ENCODE data around the gene SVBP. TPM values are rescaled to one million over a fixed set of nuclear protein-coding genes. Genes with fewer than 3 reads are reported as not detected.

The SVBP gene
- total and polyA plus RNA-seq, 2 donors (not counting 1 experiment from before 2014, with no cell fraction given), result 12.6 to 21.9 TPM

GRCh38 chr1:42851960-42852607 lies 34.9 kb upstream of the SVBP start:
- peaks cover 0 to 5% of the 10 kb centered on the region in 2 experiments for H3K36me3 ChIP-seq (replicated peaks in 1 of 2; ENCODE audit: control extremely low read depth in 1 of 2, control insufficient read depth in 1 of 2, extremely low read depth in 1 of 2, insufficient read depth in 2 of 2, low read length in 1 of 2)
- 100% methylated on average over 1 of the region's 2 CpGs for WGBS (ENCODE audit: insufficient coverage)
- ATAC-seq (ENCODE audit: low read depth) (peak; percentile 31), DNase-seq (peak; percentile 22)
- Mint-ChIP-seq H3K27me3 (no peaks in the 10 kb centered on the region), H3K4me1 (peaks cover 59% of the 10 kb centered on the region), H3K27ac (peak overlapping the region; percentile 75), H3K9me3 (ENCODE audit: insufficient read depth) (no peaks in the 10 kb centered on the region), H3K4me3 (peak overlapping the region; percentile 17)
- no peak overlapping the region for H3K4me3 ChIP-seq (ENCODE audit: control extremely low read depth in 1 of 5, extremely low read depth in 1 of 5, insufficient read depth in 1 of 5, low read depth in 2 of 5, low read length in 4 of 5)
- H4K20me1 ChIP-seq (ENCODE audit: control insufficient read depth, insufficient read depth, low read length, poor library complexity, severe bottlenecking), result no peaks in the 10 kb centered on the region
- ChIA-PET CTCF (interaction anchor here (1.2 kb wide), 1 partner anchor 61 kb away, joined by 3 read pairs; no protein-coding TSS in a partner anchor), POLR2A (no interaction called here)
- intact Hi-C loops (cut with micrococcal nuclease), result no loop called here
- H3K9ac ChIP-seq (ENCODE audit: low read length), result no peak overlapping the region
- H3K27me3 ChIP-seq (replicated peaks in 1 of 4; ENCODE audit: control extremely low read depth in 1 of 4, control insufficient read depth in 3 of 4, insufficient read depth in 4 of 4, low read length in 3 of 4), result no peaks in the 10 kb centered on the region
- no peak overlapping the region for H2AFZ ChIP-seq (ENCODE audit: insufficient read depth, low read depth, low read length, poor library complexity, severe bottlenecking)
- H3K27ac ChIP-seq (ENCODE audit: low read length in 2 of 2), result peak overlapping the region; percentile 35 to 76
- H3K79me2 ChIP-seq (ENCODE audit: control insufficient read depth, insufficient read depth, low read length), result peaks cover 6% of the 10 kb centered on the region
- H3K4me2 ChIP-seq (replicated peaks; ENCODE audit: low read depth, low read length, poor library complexity, severe bottlenecking), result peak overlapping the region; percentile 13
- H3K9me3 ChIP-seq (ENCODE audit: control extremely low read depth in 1 of 3, control insufficient read depth in 2 of 3, insufficient read depth in 1 of 3, low read length in 2 of 3), result peaks cover 0 to 10% (median 0%) of the 10 kb centered on the region in 3 donors
- no peak for TF ChIP-seq EZH2 (IDR thresholded peaks at IDR 0.05; ENCODE audit: borderline replicate concordance, insufficient read depth, low read depth, low read length, poor library complexity, severe bottlenecking)
- no peak for TF ChIP-seq CTCF (IDR thresholded peaks at IDR 0.05)
- H3K4me1 ChIP-seq (ENCODE audit: control insufficient read depth in 2 of 2, insufficient read depth in 2 of 2, low read length in 2 of 2), result peaks cover 20 to 35% of the 10 kb centered on the region in 2 donors

GRCh38 chr1:42851420-42851819 lies 34.2 kb upstream of the SVBP start:
- H3K27me3 Mint-ChIP-seq, result no peaks in the 10 kb centered on the region
- no peak overlapping the region for H3K4me3 ChIP-seq (ENCODE audit: control extremely low read depth in 1 of 5, extremely low read depth in 1 of 5, insufficient read depth in 1 of 5, low read depth in 2 of 5, low read length in 4 of 5)
- 74% methylated on average over 14 of the region's 15 CpGs for WGBS (ENCODE audit: insufficient coverage)
- ChIA-PET CTCF (interaction anchor here (1.2 kb wide), 1 partner anchor 61 kb away, joined by 3 read pairs; no protein-coding TSS in a partner anchor), POLR2A (interaction anchor here (0.6 kb wide), 1 partner anchor 108 kb away, joined by 3 read pairs; no protein-coding TSS in a partner anchor)
- H3K27ac Mint-ChIP-seq, result no peak overlapping the region
- peaks cover 12% of the 10 kb centered on the region for H3K79me2 ChIP-seq (ENCODE audit: control insufficient read depth, insufficient read depth, low read length)
- no peak overlapping the region for H3K9ac ChIP-seq (ENCODE audit: low read length)
- H3K9me3 ChIP-seq (ENCODE audit: control extremely low read depth in 1 of 3, control insufficient read depth in 2 of 3, insufficient read depth in 1 of 3, low read length in 2 of 3), result peaks cover 0 to 10% (median 0%) of the 10 kb centered on the region in 3 donors
- peaks cover 0 to 5% of the 10 kb centered on the region in 2 experiments for H3K36me3 ChIP-seq (replicated peaks in 1 of 2; ENCODE audit: control extremely low read depth in 1 of 2, control insufficient read depth in 1 of 2, extremely low read depth in 1 of 2, insufficient read depth in 2 of 2, low read length in 1 of 2)
- H3K27me3 ChIP-seq (replicated peaks in 1 of 4; ENCODE audit: control extremely low read depth in 1 of 4, control insufficient read depth in 3 of 4, insufficient read depth in 4 of 4, low read length in 3 of 4), result no peaks in the 10 kb centered on the region
- H3K4me2 ChIP-seq (replicated peaks; ENCODE audit: low read depth, low read length, poor library complexity, severe bottlenecking), result no peak overlapping the region
- no peaks in the 10 kb centered on the region for H3K9me3 Mint-ChIP-seq (ENCODE audit: insufficient read depth)
- H4K20me1 ChIP-seq (ENCODE audit: control insufficient read depth, insufficient read depth, low read length, poor library complexity, severe bottlenecking), result no peaks in the 10 kb centered on the region
- TF ChIP-seq EZH2 (IDR thresholded peaks at IDR 0.05; ENCODE audit: borderline replicate concordance, insufficient read depth, low read depth, low read length, poor library complexity, severe bottlenecking) (no peak), CTCF (IDR thresholded peaks at IDR 0.05) (no peak)
- ATAC-seq (ENCODE audit: low read depth) (no peak), DNase-seq (peak; percentile 28)
- intact Hi-C loops (cut with micrococcal nuclease), result no loop called here
- peaks cover 64% of the 10 kb centered on the region for H3K4me1 Mint-ChIP-seq
- H3K4me1 ChIP-seq (ENCODE audit: control insufficient read depth in 2 of 2, insufficient read depth in 2 of 2, low read length in 2 of 2), result peaks cover 22 to 39% of the 10 kb centered on the region in 2 donors
- peak overlapping the region in 1 of 2 donors; percentile 76 for H3K27ac ChIP-seq (ENCODE audit: low read length in 2 of 2)
- no peak overlapping the region for H2AFZ ChIP-seq (ENCODE audit: insufficient read depth, low read depth, low read length, poor library complexity, severe bottlenecking)
- H3K4me3 Mint-ChIP-seq, result no peak overlapping the region
